Measurements from ENCODE around the gene RGCC.

- TF ChIP-seq, protein P1, sequence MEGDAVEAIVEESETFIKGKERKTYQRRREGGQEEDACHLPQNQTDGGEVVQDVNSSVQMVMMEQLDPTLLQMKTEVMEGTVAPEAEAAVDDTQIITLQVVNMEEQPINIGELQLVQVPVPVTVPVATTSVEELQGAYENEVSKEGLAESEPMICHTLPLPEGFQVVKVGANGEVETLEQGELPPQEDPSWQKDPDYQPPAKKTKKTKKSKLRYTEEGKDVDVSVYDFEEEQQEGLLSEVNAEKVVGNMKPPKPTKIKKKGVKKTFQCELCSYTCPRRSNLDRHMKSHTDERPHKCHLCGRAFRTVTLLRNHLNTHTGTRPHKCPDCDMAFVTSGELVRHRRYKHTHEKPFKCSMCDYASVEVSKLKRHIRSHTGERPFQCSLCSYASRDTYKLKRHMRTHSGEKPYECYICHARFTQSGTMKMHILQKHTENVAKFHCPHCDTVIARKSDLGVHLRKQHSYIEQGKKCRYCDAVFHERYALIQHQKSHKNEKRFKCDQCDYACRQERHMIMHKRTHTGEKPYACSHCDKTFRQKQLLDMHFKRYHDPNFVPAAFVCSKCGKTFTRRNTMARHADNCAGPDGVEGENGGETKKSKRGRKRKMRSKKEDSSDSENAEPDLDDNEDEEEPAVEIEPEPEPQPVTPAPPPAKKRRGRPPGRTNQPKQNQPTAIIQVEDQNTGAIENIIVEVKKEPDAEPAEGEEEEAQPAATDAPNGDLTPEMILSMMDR (IDR thresholded peaks at IDR 0.05): no peak
- TF ChIP-seq ZFX (IDR thresholded peaks at IDR 0.05; ENCODE audit: borderline replicate concordance): no peak
Measured at GRCh38 chr13:41468631-41469030, 11.3 kb downstream of the RGCC start.
